DND-41 (cell line): Measurements from ENCODE around the gene ASIP.

ENCODE experiments used
- ATAC-seq: fragments of 200-7000 bp; cut with Tn5 transposase; 3 replicates; pipeline ENCODE4 v1.9.1; 2021; ENCODE audit warnings: low read depth; ENCODE audit not compliant: insufficient read depth
- DNase-seq: peaks from one replicate; pipeline ENCODE4 v3.0.0-alpha.2; 2020
- H2AFZ ChIP-seq: 2 replicates; pipeline ENCODE4 v1.6.0; 2012; ENCODE audit warnings: low read depth, low read length
- H3K27ac ChIP-seq: 2 replicates; pipeline ENCODE4 v1.5.1; 2012; ENCODE audit warnings: low read length, inconsistent platforms
- H3K27me3 ChIP-seq: fragments of 200-600 bp; sonication (generic); 2 replicates; pipeline ENCODE4 v1.6.0; 2012; ENCODE audit warnings: low read length, mild to moderate bottlenecking, inconsistent platforms; ENCODE audit not compliant: insufficient read depth, poor library complexity
- H3K36me3 ChIP-seq: 2 replicates; pipeline ENCODE4 v1.5.1; 2012; ENCODE audit warnings: low read length, inconsistent platforms; ENCODE audit not compliant: insufficient read depth
- H3K4me1 ChIP-seq: 2 replicates; pipeline ENCODE4 v1.5.1; 2012; ENCODE audit warnings: mild to moderate bottlenecking, low read length; ENCODE audit not compliant: insufficient read depth
- H3K4me2 ChIP-seq: 2 replicates; pipeline ENCODE4 v1.6.0; 2012; ENCODE audit warnings: mild to moderate bottlenecking, moderate library complexity, low read length, inconsistent platforms; ENCODE audit not compliant: insufficient read depth
- H3K4me3 ChIP-seq, 2 experiments: fragments of 200-600 bp in 1 of 2; shearing (Covaris generic) in 1 of 2; 2 replicates each; pipeline ENCODE4 v1.5.1; 2012 to 2016; ENCODE audit warnings: inconsistent platforms in 2 of 2, low read length in 2 of 2, mild to moderate bottlenecking in 2 of 2, low read depth in 1 of 2, moderate library complexity in 1 of 2
- H3K79me2 ChIP-seq: 2 replicates; pipeline ENCODE4 v1.6.0; 2012; ENCODE audit warnings: low read length, inconsistent platforms; ENCODE audit not compliant: insufficient read depth
- H3K9ac ChIP-seq: 2 replicates; pipeline ENCODE4 v1.6.0; 2012; ENCODE audit warnings: low read depth, mild to moderate bottlenecking, inconsistent platforms, low read length, moderate library complexity
- H3K9me3 ChIP-seq: 2 replicates; pipeline ENCODE4 v1.5.1; 2012; ENCODE audit warnings: low read length, moderate library complexity, mild to moderate bottlenecking, inconsistent platforms; ENCODE audit not compliant: insufficient read depth, severe bottlenecking
- H4K20me1 ChIP-seq: 2 replicates; pipeline ENCODE4 v1.6.0; 2012; ENCODE audit warnings: low read length; ENCODE audit not compliant: insufficient read depth
- EZH2 ChIP-seq: IDR thresholded peaks from 3 replicates; pipeline ENCODE4 v1.6.1; 2012; ENCODE audit warnings: borderline replicate concordance, low read depth, mild to moderate bottlenecking, moderate library complexity, low read length, inconsistent platforms; ENCODE audit not compliant: severe bottlenecking
- TF ChIP-seq, protein P1 (sequence below): IDR thresholded peaks from 2 replicates; pipeline ENCODE4 v1.5.1; 2012; ENCODE audit warnings: borderline replicate concordance, low read length, moderate library complexity, mild to moderate bottlenecking; ENCODE audit not compliant: poor library complexity, severe bottlenecking; ENCODE audit errors: extremely low read depth

Gene ASIP

DNA sequence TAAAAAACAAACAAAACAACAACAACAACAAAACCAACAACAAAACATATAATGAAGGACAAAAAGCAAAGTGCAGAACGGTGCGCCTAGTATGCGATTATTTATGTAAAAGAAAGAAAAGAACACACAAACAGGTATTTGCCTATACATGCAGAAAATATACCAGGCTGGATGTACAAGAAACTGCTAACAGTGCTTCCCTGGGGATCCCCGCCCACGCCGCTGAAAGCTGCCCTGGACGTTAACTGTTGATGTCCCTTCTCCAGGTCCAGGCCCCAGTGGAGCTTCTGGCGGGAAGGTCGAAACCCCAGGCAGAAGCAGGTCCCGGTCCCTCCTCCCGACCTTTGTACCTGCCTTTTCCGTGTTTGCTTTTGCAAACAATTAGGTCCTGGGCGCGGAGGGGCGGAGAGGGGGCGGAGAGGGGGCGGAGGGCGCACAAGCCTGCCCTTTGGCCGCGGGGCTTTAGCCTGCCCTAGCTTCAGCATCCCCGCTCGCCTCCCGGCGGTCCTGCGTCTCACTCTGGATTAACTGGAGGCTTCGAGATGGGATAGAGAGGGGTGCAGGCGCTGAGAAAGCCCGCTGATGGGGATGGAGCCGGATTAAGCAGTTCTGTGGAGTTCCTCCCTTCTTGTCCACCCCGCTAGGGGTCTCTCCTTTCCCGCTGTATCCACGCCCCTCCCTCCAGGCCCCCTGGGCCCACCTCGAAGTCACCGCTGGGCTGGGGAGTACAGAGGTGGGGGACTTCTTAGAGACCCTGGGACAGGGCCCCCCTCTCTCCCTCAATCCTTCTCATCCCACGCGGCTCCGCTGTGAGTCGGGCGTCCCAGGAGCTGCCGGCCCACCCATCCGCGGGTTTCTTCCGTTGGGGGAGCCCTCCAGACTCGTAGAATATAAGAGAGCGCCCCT lies 70.1 kb downstream of the ASIP start:
- Histone ChIP-seq H3K9ac (no peak overlapping the region), H3K27me3 (no peaks in the 10 kb centered on the region), H2AFZ (no peak overlapping the region), H3K79me2 (no peaks in the 10 kb centered on the region), H3K36me3 (no peaks in the 10 kb centered on the region), H3K4me2 (no peak overlapping the region), H3K9me3 (no peaks in the 10 kb centered on the region), H3K4me1 (peaks cover 13% of the 10 kb centered on the region), H3K27ac (no peak overlapping the region), H3K4me3 (no peak overlapping the region), H4K20me1 (no peaks in the 10 kb centered on the region)
- no peak for DNase-seq
- TF ChIP-seq, protein P1, sequence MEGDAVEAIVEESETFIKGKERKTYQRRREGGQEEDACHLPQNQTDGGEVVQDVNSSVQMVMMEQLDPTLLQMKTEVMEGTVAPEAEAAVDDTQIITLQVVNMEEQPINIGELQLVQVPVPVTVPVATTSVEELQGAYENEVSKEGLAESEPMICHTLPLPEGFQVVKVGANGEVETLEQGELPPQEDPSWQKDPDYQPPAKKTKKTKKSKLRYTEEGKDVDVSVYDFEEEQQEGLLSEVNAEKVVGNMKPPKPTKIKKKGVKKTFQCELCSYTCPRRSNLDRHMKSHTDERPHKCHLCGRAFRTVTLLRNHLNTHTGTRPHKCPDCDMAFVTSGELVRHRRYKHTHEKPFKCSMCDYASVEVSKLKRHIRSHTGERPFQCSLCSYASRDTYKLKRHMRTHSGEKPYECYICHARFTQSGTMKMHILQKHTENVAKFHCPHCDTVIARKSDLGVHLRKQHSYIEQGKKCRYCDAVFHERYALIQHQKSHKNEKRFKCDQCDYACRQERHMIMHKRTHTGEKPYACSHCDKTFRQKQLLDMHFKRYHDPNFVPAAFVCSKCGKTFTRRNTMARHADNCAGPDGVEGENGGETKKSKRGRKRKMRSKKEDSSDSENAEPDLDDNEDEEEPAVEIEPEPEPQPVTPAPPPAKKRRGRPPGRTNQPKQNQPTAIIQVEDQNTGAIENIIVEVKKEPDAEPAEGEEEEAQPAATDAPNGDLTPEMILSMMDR, result no peak
- TF ChIP-seq EZH2, result no peak
- no peak for ATAC-seq

- H3K4me3 ChIP-seq, result no peak overlapping the region; a peak in 1 of 4 replicates
Observed at GRCh38 chr20:34312024-34312460, 70.8 kb downstream of the ASIP start.

DNA sequence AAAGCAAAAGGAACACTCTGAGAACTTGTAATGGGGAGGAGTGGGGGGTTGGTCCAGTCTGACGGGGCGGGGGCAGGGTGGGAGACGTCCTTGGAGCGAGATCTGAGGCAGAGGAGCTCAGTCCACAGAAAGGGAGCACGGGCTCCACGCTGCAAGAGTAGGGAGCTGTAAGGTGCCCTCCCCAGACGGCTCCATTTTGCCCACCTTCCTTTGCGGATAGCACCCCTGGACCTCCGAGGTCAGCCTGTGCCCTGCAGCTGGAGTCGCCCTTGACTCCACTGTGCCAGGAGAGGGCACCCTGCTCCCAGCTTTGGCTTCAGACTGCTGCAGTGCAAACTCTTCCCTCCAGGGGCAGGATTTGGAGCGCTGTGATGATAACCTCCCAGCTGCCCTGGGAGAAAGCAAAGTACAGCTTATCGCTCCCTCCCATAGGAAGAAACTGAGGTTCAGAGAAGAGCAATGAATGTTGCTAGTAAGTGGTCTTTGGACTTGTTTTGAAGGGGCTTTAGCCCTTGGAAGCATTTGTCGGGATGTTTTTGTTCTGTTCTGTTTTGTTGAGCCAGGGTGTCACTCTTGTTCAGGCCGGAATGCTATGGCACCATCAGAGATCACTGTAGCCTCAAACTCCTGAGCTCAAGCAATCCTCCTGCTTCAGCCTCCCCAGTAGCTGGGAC lies 71.5 kb downstream of the ASIP start:
- peak; percentile 92 for DNase-seq
- peaks cover 13% of the 10 kb centered on the region for H3K4me1 ChIP-seq
- H3K36me3 ChIP-seq, result no peaks in the 10 kb centered on the region
- H3K9me3 ChIP-seq, result no peaks in the 10 kb centered on the region
- peak; percentile 100 for ATAC-seq
- no peak for TF ChIP-seq EZH2
- TF ChIP-seq, protein P1, result peak; percentile 100
- peak overlapping the region; percentile 69 for H3K4me2 ChIP-seq
- no peaks in the 10 kb centered on the region for H3K79me2 ChIP-seq
- H3K9ac ChIP-seq, result peak overlapping the region; percentile 2; the same call in 1 of the 2 replicates
- peak overlapping the region in 1 of 2 experiments; percentile 46; a peak in 2 of 4 replicates for H3K4me3 ChIP-seq
- H3K27me3 ChIP-seq, result no peaks in the 10 kb centered on the region
- H3K27ac ChIP-seq, result no peak overlapping the region
- H2AFZ ChIP-seq, result peak overlapping the region; percentile 85
- H4K20me1 ChIP-seq, result no peaks in the 10 kb centered on the region

More at GRCh38 chr20:34312024-34312460, 70.8 kb downstream of the ASIP start:
- H3K4me1 ChIP-seq, result peaks cover 13% of the 10 kb centered on the region
- H3K36me3 ChIP-seq, result no peaks in the 10 kb centered on the region
- H3K4me2 ChIP-seq, result peak overlapping the region; percentile 69
- ATAC-seq (no peak), DNase-seq (no peak)
- no peak overlapping the region for H3K27ac ChIP-seq
- H4K20me1 ChIP-seq, result no peaks in the 10 kb centered on the region
- TF ChIP-seq, protein P1, result no peak
- no peak for TF ChIP-seq EZH2
- H3K9me3 ChIP-seq, result no peaks in the 10 kb centered on the region
- no peaks in the 10 kb centered on the region for H3K27me3 ChIP-seq
- H2AFZ ChIP-seq, result peak overlapping the region; percentile 85
- H3K9ac ChIP-seq, result no peak overlapping the region; the same call in 1 of the 2 replicates
- H3K79me2 ChIP-seq, result no peaks in the 10 kb centered on the region
